Measurements from ENCODE around the gene ADIPOR2. TPM values are rescaled to one million over a fixed set of nuclear protein-coding genes. Genes with fewer than 3 reads are reported as not detected.

The ADIPOR2 gene
- polyA plus RNA-seq, 2 of the 4 experiments (the other 2 are of a cell fraction) = 60.4 to 65.4 TPM

DNA sequence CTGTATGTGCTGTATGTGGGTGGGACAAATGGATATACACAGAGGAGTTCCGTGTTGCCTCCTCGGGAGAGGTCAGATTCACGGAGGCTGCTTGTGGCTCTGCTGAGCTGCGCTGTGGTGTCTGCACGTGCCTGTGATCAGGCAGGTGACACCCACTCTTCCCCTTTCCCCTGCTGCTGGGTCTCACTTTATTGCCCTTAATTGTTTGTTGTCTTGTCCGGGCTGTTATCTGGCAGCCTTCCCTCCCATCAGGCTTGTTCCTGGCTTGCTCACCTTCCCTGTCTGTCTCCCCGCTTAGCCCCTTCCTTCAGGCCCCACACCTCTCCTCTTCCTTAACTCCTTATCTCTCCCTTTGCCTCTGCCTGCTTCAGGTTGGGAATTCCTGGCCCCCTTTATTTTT is 48.4 kb upstream of the ADIPOR2 start (continued):
- no peak for TF ChIP-seq PHF8 (IDR thresholded peaks at IDR 0.05; ENCODE audit: borderline replicate concordance, low read depth)
- no peak for TF ChIP-seq CBX2 (IDR thresholded peaks at IDR 0.05; ENCODE audit: borderline replicate concordance, low read depth)
- TF ChIP-seq HOXB13 (CRISPR knock-in tag; IDR thresholded peaks at IDR 0.05; ENCODE audit: low read depth) = no peak
- TF ChIP-seq, protein P1, sequence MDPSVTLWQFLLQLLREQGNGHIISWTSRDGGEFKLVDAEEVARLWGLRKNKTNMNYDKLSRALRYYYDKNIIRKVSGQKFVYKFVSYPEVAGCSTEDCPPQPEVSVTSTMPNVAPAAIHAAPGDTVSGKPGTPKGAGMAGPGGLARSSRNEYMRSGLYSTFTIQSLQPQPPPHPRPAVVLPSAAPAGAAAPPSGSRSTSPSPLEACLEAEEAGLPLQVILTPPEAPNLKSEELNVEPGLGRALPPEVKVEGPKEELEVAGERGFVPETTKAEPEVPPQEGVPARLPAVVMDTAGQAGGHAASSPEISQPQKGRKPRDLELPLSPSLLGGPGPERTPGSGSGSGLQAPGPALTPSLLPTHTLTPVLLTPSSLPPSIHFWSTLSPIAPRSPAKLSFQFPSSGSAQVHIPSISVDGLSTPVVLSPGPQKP (IDR thresholded peaks at IDR 0.05; ENCODE audit: low read depth, low read length) = no peak
- TF ChIP-seq, protein P2, sequence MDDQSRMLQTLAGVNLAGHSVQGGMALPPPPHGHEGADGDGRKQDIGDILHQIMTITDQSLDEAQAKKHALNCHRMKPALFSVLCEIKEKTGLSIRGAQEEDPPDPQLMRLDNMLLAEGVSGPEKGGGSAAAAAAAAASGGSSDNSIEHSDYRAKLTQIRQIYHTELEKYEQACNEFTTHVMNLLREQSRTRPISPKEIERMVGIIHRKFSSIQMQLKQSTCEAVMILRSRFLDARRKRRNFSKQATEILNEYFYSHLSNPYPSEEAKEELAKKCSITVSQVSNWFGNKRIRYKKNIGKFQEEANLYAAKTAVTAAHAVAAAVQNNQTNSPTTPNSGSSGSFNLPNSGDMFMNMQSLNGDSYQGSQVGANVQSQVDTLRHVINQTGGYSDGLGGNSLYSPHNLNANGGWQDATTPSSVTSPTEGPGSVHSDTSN (IDR thresholded peaks at IDR 0.05) = no peak
- TF ChIP-seq ESRRA (IDR thresholded peaks at IDR 0.05; ENCODE audit: borderline replicate concordance, low read length) = no peak
- no peak for TF ChIP-seq TP53 (CRISPR knock-in tag; IDR thresholded peaks at IDR 0.05)
- TF ChIP-seq ZNF302 (CRISPR knock-in tag; IDR thresholded peaks at IDR 0.05) = no peak
- TF ChIP-seq, protein P3, sequence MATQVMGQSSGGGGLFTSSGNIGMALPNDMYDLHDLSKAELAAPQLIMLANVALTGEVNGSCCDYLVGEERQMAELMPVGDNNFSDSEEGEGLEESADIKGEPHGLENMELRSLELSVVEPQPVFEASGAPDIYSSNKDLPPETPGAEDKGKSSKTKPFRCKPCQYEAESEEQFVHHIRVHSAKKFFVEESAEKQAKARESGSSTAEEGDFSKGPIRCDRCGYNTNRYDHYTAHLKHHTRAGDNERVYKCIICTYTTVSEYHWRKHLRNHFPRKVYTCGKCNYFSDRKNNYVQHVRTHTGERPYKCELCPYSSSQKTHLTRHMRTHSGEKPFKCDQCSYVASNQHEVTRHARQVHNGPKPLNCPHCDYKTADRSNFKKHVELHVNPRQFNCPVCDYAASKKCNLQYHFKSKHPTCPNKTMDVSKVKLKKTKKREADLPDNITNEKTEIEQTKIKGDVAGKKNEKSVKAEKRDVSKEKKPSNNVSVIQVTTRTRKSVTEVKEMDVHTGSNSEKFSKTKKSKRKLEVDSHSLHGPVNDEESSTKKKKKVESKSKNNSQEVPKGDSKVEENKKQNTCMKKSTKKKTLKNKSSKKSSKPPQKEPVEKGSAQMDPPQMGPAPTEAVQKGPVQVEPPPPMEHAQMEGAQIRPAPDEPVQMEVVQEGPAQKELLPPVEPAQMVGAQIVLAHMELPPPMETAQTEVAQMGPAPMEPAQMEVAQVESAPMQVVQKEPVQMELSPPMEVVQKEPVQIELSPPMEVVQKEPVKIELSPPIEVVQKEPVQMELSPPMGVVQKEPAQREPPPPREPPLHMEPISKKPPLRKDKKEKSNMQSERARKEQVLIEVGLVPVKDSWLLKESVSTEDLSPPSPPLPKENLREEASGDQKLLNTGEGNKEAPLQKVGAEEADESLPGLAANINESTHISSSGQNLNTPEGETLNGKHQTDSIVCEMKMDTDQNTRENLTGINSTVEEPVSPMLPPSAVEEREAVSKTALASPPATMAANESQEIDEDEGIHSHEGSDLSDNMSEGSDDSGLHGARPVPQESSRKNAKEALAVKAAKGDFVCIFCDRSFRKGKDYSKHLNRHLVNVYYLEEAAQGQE (IDR thresholded peaks at IDR 0.05) = no peak
- no peak for TF ChIP-seq RFX5 (IDR thresholded peaks at IDR 0.05)

DNA sequence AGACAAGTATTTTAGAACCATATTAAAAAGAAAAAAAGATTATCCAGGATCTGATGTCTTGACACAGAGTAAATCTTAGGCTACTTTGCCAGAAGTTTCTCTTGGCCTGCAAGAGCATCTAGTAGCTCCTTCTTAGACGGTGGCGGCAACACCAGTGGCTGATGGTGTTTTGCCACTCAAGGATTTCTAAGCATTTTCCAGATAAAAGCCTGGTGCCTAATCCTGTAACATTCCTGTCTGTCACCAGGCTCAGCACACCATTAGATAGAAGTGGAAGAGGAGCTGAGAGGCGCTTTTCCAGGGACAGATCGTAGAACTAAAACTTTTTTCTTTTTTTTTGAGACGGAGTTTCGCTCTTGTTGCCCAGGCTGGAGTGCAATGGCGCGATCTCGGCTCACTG is 47.8 kb upstream of the ADIPOR2 start:
- CTCF ChIA-PET = interaction anchor here (1.1 to 17.7 kb wide), 5 partner anchors 11 to 297 kb away, joined by 3 to 196 read pairs (median 9); partner anchors contain the start of gene WNT5B
- FAIRE-seq (no peak), ATAC-seq (no peak), DNase-seq (ENCODE audit: low read depth in 1 of 2, low spot score in 1 of 2) (no peak)
- Histone ChIP-seq H3K4me1 (no peaks in the 10 kb centered on the region), H3K4me3 (no peak overlapping the region), H3K4me2 (no peak overlapping the region), H3K27ac (no peak overlapping the region), H3K9me3 (no peaks in the 10 kb centered on the region)
- WGBS (ENCODE audit: missing lambda C conversion rate) = 93% methylated on average over 9 of the region's 9 CpGs
- TF ChIP-seq EP300 (IDR thresholded peaks at IDR 0.05) = no peak
- TF ChIP-seq TP53 (CRISPR knock-in tag; IDR thresholded peaks at IDR 0.05) = no peak
- TF ChIP-seq POLR2A (IDR thresholded peaks at IDR 0.05; ENCODE audit: low read length) = no peak
- TF ChIP-seq, protein P4, sequence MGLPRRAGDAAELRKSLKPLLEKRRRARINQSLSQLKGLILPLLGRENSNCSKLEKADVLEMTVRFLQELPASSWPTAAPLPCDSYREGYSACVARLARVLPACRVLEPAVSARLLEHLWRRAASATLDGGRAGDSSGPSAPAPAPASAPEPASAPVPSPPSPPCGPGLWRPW (IDR thresholded peaks at IDR 0.05) = no peak
- TF ChIP-seq, protein P5, sequence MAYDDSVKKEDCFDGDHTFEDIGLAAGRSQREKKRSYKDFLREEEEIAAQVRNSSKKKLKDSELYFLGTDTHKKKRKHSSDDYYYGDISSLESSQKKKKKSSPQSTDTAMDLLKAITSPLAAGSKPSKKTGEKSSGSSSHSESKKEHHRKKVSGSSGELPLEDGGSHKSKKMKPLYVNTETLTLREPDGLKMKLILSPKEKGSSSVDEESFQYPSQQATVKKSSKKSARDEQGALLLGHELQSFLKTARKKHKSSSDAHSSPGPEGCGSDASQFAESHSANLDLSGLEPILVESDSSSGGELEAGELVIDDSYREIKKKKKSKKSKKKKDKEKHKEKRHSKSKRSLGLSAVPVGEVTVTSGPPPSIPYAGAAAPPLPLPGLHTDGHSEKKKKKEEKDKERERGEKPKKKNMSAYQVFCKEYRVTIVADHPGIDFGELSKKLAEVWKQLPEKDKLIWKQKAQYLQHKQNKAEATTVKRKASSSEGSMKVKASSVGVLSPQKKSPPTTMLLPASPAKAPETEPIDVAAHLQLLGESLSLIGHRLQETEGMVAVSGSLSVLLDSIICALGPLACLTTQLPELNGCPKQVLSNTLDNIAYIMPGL (CRISPR knock-in tag; IDR thresholded peaks at IDR 0.05; ENCODE audit: borderline replicate concordance) = no peak
- no peak for TF ChIP-seq ZNF302 (CRISPR knock-in tag; IDR thresholded peaks at IDR 0.05)
- TF ChIP-seq FOSB (CRISPR knock-in tag; IDR thresholded peaks at IDR 0.05) = no peak
- TF ChIP-seq, protein P2 (IDR thresholded peaks at IDR 0.05) = no peak
- no peak for TF ChIP-seq CEBPB (IDR thresholded peaks at IDR 0.05)
- no peak for TF ChIP-seq HOXB13 (CRISPR knock-in tag; IDR thresholded peaks at IDR 0.05; ENCODE audit: low read depth)
- TF ChIP-seq CBX2 (IDR thresholded peaks at IDR 0.05; ENCODE audit: borderline replicate concordance, low read depth) = no peak
- TF ChIP-seq, protein P6, sequence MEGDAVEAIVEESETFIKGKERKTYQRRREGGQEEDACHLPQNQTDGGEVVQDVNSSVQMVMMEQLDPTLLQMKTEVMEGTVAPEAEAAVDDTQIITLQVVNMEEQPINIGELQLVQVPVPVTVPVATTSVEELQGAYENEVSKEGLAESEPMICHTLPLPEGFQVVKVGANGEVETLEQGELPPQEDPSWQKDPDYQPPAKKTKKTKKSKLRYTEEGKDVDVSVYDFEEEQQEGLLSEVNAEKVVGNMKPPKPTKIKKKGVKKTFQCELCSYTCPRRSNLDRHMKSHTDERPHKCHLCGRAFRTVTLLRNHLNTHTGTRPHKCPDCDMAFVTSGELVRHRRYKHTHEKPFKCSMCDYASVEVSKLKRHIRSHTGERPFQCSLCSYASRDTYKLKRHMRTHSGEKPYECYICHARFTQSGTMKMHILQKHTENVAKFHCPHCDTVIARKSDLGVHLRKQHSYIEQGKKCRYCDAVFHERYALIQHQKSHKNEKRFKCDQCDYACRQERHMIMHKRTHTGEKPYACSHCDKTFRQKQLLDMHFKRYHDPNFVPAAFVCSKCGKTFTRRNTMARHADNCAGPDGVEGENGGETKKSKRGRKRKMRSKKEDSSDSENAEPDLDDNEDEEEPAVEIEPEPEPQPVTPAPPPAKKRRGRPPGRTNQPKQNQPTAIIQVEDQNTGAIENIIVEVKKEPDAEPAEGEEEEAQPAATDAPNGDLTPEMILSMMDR (IDR thresholded peaks at IDR 0.05) = no peak
- TF ChIP-seq HDAC2 (IDR thresholded peaks at IDR 0.05) = no peak
- TF ChIP-seq HEYL (CRISPR knock-in tag; IDR thresholded peaks at IDR 0.05) = no peak
- no peak for TF ChIP-seq KDM1A (IDR thresholded peaks at IDR 0.05; ENCODE audit: low read depth)
- TF ChIP-seq NR3C1 (IDR thresholded peaks at IDR 0.05) = no peak
- TF ChIP-seq, protein P1 (IDR thresholded peaks at IDR 0.05; ENCODE audit: low read depth, low read length) = no peak
- POLR2A ChIA-PET = no interaction called here
